Effector memory CD8-positive, alpha-beta T cell (primary cell): ENCODE measurements around the gene TEPSIN.

Experiments
- ATAC-seq: fragments of 150-1000 bp; cut with Tn5 transposase; replicated peaks from 2 replicates; pipeline ENCODE4 v1.10.0; 2021; ENCODE audit warnings: mild to moderate bottlenecking, moderate library complexity
- DNase-seq, 3 experiments: peaks; one replicate each; pipeline ENCODE4 v3.0.0; 2021
- H3K27ac Mint-ChIP-seq, 2 donors: one replicate each; pipeline ENCODE4 v1.8.0; 2022; ENCODE audit warnings: mild to moderate bottlenecking in 2 of 2, mixed read lengths in 2 of 2, moderate library complexity in 2 of 2
- H3K27me3 Mint-ChIP-seq, 2 donors: one replicate each; pipeline ENCODE4 v1.8.0; 2022; ENCODE audit warnings: mixed read lengths in 2 of 2
- H3K36me3 Mint-ChIP-seq: one replicate; pipeline ENCODE4 v1.8.0; 2022; ENCODE audit warnings: mild to moderate bottlenecking, moderate library complexity, mixed read lengths; ENCODE audit not compliant: insufficient read depth
- H3K4me1 Mint-ChIP-seq, 2 donors: one replicate each; pipeline ENCODE4 v1.8.0; 2022; ENCODE audit warnings: low read depth in 2 of 2, mixed read lengths in 2 of 2
- H3K4me3 Mint-ChIP-seq, 2 donors: one replicate each; pipeline ENCODE4 v1.8.0; 2022; ENCODE audit warnings: mild to moderate bottlenecking in 2 of 2, mixed read lengths in 2 of 2, moderate library complexity in 2 of 2
- H3K9me3 Mint-ChIP-seq, 2 donors: one replicate each; pipeline ENCODE4 v1.8.0; 2022; ENCODE audit warnings: mixed read lengths in 2 of 2

The TEPSIN gene

DNA sequence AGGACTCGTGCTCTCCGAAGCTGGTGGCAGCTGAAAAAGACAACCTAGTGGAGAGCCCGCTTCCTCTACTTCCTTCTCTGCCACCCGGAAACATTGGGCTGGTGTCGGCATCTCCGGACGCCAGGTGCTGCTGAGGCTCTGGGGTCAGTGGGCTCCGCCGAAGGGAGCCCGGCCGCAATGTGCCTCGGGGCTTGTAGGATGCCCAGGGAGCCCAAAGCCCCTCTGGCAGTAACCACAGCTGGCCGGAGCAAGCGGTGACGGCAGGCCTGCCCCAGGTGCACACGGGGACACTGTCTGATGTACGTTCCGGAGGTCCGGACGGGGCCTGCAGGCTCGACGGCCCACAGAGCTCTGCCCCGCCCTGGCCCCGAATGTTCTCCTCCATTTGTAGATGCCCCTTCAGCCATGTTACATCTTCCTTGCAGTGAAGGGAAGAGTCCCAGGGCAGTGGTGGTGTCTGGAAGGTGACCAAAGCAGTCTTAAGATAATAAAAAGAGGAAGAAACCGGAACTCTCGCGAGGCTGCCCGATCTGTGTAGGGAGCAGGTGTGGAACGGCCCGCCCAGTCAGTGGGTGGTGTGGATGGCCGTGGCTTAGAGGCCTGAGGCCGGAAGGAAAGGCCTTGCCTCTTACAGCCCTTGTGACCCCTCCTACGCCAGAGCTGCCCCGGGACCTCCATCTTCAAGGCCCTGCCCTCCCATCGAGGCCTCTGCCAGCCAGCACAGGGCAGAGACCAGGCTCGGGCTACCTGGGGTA is 22.9 kb upstream of the TEPSIN start:
- no peak for ATAC-seq
- peaks cover 43% of the 10 kb centered on the region for H3K36me3 Mint-ChIP-seq

GRCh38 chr17:81261096-81261495 is 22.2 kb upstream of the TEPSIN start:
- DNase-seq (no peak), ATAC-seq (no peak)
- peaks cover 40% of the 10 kb centered on the region for H3K36me3 Mint-ChIP-seq
- no peaks in the 10 kb centered on the region for H3K9me3 Mint-ChIP-seq
- H3K27ac Mint-ChIP-seq, result no peak overlapping the region
- no peak overlapping the region for H3K4me3 Mint-ChIP-seq
- H3K27me3 Mint-ChIP-seq, result no peaks in the 10 kb centered on the region
- H3K4me1 Mint-ChIP-seq, result peaks cover 0 to 4% of the 10 kb centered on the region in 2 donors

More for the DNA sequence above, 22.9 kb upstream of the TEPSIN start:
- Mint-ChIP-seq H3K4me1 (peaks cover 0 to 4% of the 10 kb centered on the region in 2 donors), H3K27ac (no peak overlapping the region), H3K4me3 (no peak overlapping the region), H3K27me3 (no peaks in the 10 kb centered on the region), H3K9me3 (no peaks in the 10 kb centered on the region)
- no peak for DNase-seq

- Mint-ChIP-seq H3K27me3 (no peaks in the 10 kb centered on the region), H3K4me1 (peaks cover 0 to under 1% of the 10 kb centered on the region in 2 donors), H3K27ac (no peak overlapping the region), H3K36me3 (peaks cover 36% of the 10 kb centered on the region), H3K9me3 (no peaks in the 10 kb centered on the region), H3K4me3 (no peak overlapping the region)
- ATAC-seq (no peak), DNase-seq (no peak)
Measured at GRCh38 chr17:81260641-81261040, 21.8 kb upstream of the TEPSIN start.

DNA sequence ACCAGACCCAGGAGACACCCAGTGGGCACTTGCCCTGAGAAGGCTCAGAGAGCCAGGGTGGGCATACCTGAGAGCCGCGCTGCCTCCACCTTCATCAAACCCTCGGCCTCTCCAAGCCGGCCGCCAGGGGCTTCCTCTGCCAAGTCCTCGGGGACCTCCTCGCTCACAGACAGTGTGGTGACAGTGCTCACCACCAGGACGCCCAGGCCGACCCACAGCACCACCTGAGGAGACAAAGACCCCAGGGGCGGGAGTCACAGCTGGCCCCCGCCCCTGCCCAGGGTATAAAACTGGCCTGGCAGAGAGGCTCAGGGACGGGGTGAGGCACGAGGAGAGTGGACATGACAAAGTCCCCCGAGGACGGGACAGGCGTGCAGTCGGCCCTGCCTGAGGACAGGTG is 21.3 kb upstream of the TEPSIN start:
- DNase-seq, result no peak
- no peaks in the 10 kb centered on the region for H3K9me3 Mint-ChIP-seq
- H3K4me3 Mint-ChIP-seq, result no peak overlapping the region
- peaks cover 33% of the 10 kb centered on the region for H3K36me3 Mint-ChIP-seq
- no peaks in the 10 kb centered on the region for H3K4me1 Mint-ChIP-seq
- no peaks in the 10 kb centered on the region for H3K27me3 Mint-ChIP-seq
- H3K27ac Mint-ChIP-seq, result no peak overlapping the region
- ATAC-seq, result no peak

DNA sequence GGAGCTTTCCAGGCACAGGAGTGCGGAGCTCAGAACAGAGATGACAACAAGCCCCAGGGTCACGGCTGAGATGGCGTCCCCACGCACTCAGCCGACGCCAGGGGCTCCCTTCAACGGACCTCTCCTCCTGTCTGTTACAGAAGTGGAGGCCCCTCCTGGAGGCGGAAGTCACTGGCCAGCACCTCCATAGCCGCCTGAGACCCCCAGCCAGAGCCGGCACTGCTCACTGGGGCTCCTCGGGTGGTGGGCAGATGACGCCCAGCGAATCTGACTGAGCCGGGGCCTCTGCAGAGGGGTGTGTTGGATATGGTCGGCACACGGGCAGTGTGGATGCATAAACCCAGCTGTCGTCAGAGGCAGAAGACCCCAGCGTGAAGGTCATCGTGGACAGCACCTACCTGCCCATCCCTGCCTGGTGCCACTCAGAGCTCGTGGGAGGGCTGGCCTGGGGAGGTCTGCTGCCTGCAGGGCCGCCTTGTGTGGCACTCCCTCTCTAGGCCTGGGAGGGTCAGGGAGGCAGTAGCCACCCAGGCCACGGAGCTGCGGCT is 20.3 kb upstream of the TEPSIN start:
- H3K36me3 Mint-ChIP-seq, result peaks cover 28% of the 10 kb centered on the region
- DNase-seq, result no peak

DNA sequence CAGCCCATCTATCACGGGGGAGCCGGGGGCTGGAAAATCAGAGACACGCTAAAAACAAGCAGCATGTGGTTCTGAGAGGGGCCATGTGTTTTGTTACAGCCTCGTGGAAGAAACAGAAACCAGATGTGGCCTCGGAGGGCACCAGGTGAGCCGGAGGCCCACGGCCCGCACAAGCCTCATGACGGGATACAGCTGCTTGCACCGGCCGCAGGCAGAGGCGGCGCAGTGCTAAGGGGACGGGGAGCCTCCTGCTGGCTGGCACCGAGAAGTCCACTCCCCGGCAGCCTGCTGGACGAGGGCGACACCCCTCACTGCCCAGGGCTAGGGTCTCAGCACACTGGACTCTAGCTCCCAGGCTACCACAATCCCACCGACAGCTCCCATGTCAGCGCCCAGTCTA is 19.4 kb upstream of the TEPSIN start:
- no peak for DNase-seq
- H3K36me3 Mint-ChIP-seq, result peaks cover 32% of the 10 kb centered on the region

More for the DNA sequence above, 20.3 kb upstream of the TEPSIN start:
- no peak for ATAC-seq
- Mint-ChIP-seq H3K4me1 (no peaks in the 10 kb centered on the region), H3K4me3 (no peak overlapping the region), H3K27ac (no peak overlapping the region), H3K9me3 (no peaks in the 10 kb centered on the region), H3K27me3 (no peaks in the 10 kb centered on the region)

GRCh38 chr17:81257533-81257932 is 18.7 kb upstream of the TEPSIN start:
- ATAC-seq (no peak), DNase-seq (no peak)
- no peaks in the 10 kb centered on the region for H3K27me3 Mint-ChIP-seq
- H3K27ac Mint-ChIP-seq, result no peak overlapping the region
- H3K4me3 Mint-ChIP-seq, result no peak overlapping the region
- peaks cover 11 to 12% of the 10 kb centered on the region in 2 donors for H3K4me1 Mint-ChIP-seq
- no peaks in the 10 kb centered on the region for H3K9me3 Mint-ChIP-seq
- peaks cover 35% of the 10 kb centered on the region for H3K36me3 Mint-ChIP-seq

More for the DNA sequence above, 19.4 kb upstream of the TEPSIN start:
- H3K27ac Mint-ChIP-seq, result no peak overlapping the region
- H3K4me1 Mint-ChIP-seq, result peaks cover 7 to 8% of the 10 kb centered on the region in 2 donors
- ATAC-seq, result no peak
- H3K4me3 Mint-ChIP-seq, result no peak overlapping the region
- no peaks in the 10 kb centered on the region for H3K27me3 Mint-ChIP-seq
- no peaks in the 10 kb centered on the region for H3K9me3 Mint-ChIP-seq

GRCh38 chr17:81256616-81257015 is 17.8 kb upstream of the TEPSIN start:
- no peak for ATAC-seq
- H3K36me3 Mint-ChIP-seq, result peaks cover 34% of the 10 kb centered on the region

GRCh38 chr17:81254955-81255717 is 16.3 kb upstream of the TEPSIN start:
- Mint-ChIP-seq H3K36me3 (peaks cover 28% of the 10 kb centered on the region), H3K4me3 (no peak overlapping the region), H3K9me3 (no peaks in the 10 kb centered on the region), H3K4me1 (peaks cover 11 to 17% of the 10 kb centered on the region in 2 donors), H3K27me3 (no peaks in the 10 kb centered on the region), H3K27ac (peak overlapping the region in 1 of 2 donors; percentile 60)
- DNase-seq (no peak), ATAC-seq (no peak)

More at GRCh38 chr17:81256616-81257015, 17.8 kb upstream of the TEPSIN start:
- no peaks in the 10 kb centered on the region for H3K9me3 Mint-ChIP-seq
- no peak overlapping the region for H3K4me3 Mint-ChIP-seq
- no peaks in the 10 kb centered on the region for H3K27me3 Mint-ChIP-seq
- no peak overlapping the region for H3K27ac Mint-ChIP-seq
- DNase-seq, result no peak
- peaks cover 11 to 17% of the 10 kb centered on the region in 2 donors for H3K4me1 Mint-ChIP-seq

GRCh38 chr17:81253358-81254131 is 14.7 kb upstream of the TEPSIN start:
- ATAC-seq, result peak; percentile 84

DNA sequence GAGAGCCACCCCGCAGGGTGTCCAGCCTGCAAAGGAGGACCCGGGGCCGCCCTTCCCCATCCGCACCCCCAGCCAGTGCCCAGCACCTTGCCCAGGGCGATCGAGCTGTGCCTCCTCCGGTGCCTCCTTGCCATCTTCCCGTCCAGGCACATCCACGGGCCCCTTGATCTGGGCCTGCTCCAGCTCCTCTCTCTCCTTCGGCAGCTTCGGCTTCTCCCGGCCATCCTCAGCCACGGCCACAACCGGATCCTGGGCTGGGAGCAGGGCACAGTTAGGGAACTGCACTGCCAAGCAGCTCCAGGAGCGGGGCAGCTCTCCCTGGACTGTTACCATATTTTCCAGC is 14.1 kb upstream of the TEPSIN start:
- H3K27ac Mint-ChIP-seq, result peak overlapping the region; percentile 59 to 79
- peak overlapping the region in 1 of 2 donors; percentile 19 for H3K4me3 Mint-ChIP-seq
- H3K4me1 Mint-ChIP-seq, result peaks cover 11 to 17% of the 10 kb centered on the region in 2 donors
- no peaks in the 10 kb centered on the region for H3K9me3 Mint-ChIP-seq
- DNase-seq, result no peak
- peaks cover 36% of the 10 kb centered on the region for H3K36me3 Mint-ChIP-seq
- H3K27me3 Mint-ChIP-seq, result no peaks in the 10 kb centered on the region
- no peak for ATAC-seq

More at GRCh38 chr17:81253358-81254131, 14.7 kb upstream of the TEPSIN start:
- DNase-seq, result peak; percentile 55 to 59 (median 58)
- no peaks in the 10 kb centered on the region for H3K9me3 Mint-ChIP-seq
- H3K4me1 Mint-ChIP-seq, result peaks cover 11 to 17% of the 10 kb centered on the region in 2 donors
- no peaks in the 10 kb centered on the region for H3K27me3 Mint-ChIP-seq
- H3K27ac Mint-ChIP-seq, result peak overlapping the region; percentile 59 to 79
- H3K36me3 Mint-ChIP-seq, result peaks cover 36% of the 10 kb centered on the region
- H3K4me3 Mint-ChIP-seq, result peak overlapping the region in 1 of 2 donors; percentile 19

DNA sequence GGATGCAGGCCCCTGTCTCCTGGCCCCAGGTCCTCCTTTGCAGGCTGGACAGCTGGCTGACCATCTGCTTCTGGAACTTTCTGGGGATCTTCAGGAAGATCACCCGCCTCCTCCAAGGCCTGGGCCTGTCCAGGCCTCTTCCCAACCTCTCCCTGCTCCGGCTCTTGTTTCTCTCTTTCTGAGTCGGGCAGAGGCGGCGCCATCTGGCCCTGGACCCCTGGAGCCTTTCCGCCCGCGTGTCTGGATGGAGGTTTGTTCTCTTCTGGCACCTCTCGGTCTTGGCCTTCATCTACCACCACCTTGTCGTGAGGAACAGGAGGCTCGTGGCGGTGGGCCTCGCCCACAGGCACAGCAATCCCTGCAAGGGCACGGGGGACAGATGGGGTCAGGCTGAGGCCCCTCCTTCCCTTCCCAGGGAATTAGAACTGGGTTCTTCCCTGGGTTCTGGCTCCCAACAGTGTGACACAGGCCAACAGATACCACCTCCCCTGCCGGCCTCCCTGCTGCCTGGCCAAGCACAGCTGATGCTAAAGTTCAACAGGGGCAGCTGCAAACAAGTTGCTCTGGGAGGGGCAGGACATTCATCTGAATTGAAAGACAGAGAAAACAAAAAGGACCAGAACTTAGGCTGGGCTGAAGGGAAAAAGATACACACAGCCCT is 13.6 kb upstream of the TEPSIN start:
- peaks cover 36% of the 10 kb centered on the region for H3K36me3 Mint-ChIP-seq
- H3K27ac Mint-ChIP-seq, result peak overlapping the region in 1 of 2 donors; percentile 83
- H3K4me3 Mint-ChIP-seq, result peak overlapping the region in 1 of 2 donors; percentile 21
- ATAC-seq (no peak), DNase-seq (no peak)
- no peaks in the 10 kb centered on the region for H3K27me3 Mint-ChIP-seq
- H3K9me3 Mint-ChIP-seq, result no peaks in the 10 kb centered on the region
- peaks cover 11 to 17% of the 10 kb centered on the region in 2 donors for H3K4me1 Mint-ChIP-seq
